ENCODE measurements around the gene VPS13A. TPM values are rescaled to one million over a fixed set of nuclear protein-coding genes. Genes with fewer than 3 reads are reported as not detected.
"Not testable (repeated sequence)": the region's sequence is repeated elsewhere in the genome, so short reads cannot be mapped to it uniquely, and the experiment has no call there.

VPS13A gene
- total RNA-seq, 4 donors from 2014 or later = 45.9 to 77.0 (median 53.5) TPM

GRCh38 chr9:77375956-77376532 is 198.7 kb downstream of the VPS13A start:
- 75 to 80% methylated on average over 6 of the region's 6 CpGs for WGBS, 2 donors

GRCh38 chr9:77384406-77384805 is 207.1 kb downstream of the VPS13A start:
- TF ChIP-seq POLR2A (IDR thresholded peaks at IDR 0.05) (no peak), CTCF (IDR thresholded peaks at IDR 0.05) (no peak)
- no peaks in the 10 kb centered on the region for H3K9me3 ChIP-seq
- intact Hi-C loops (cut with DNase I) = no loop called here
- DNase-seq = no peak
- no peaks in the 10 kb centered on the region for H3K36me3 ChIP-seq
- H3K4me3 ChIP-seq (replicated peaks in 1 of 3) = no peak overlapping the region
- no peaks in the 10 kb centered on the region for H3K27me3 ChIP-seq
- no peak overlapping the region for H3K27ac ChIP-seq
- no peaks in the 10 kb centered on the region for H3K4me1 ChIP-seq

More at GRCh38 chr9:77375956-77376532, 198.7 kb downstream of the VPS13A start:
- intact Hi-C loops (cut with DNase I) = no loop called here
- no peak for DNase-seq
- Histone ChIP-seq H3K27ac (no peak overlapping the region), H3K27me3 (no peaks in the 10 kb centered on the region), H3K4me3 (replicated peaks in 1 of 3) (no peak overlapping the region), H3K9me3 (no peaks in the 10 kb centered on the region), H3K36me3 (peaks cover 0 to 4% of the 10 kb centered on the region in 2 donors), H3K4me1 (no peaks in the 10 kb centered on the region)
- no peak for TF ChIP-seq POLR2A (IDR thresholded peaks at IDR 0.05)
- TF ChIP-seq CTCF (IDR thresholded peaks at IDR 0.05) = no peak

GRCh38 chr9:77386187-77386586 is 208.9 kb downstream of the VPS13A start:
- no peak for DNase-seq
- H3K27me3 ChIP-seq = no peaks in the 10 kb centered on the region
- no peaks in the 10 kb centered on the region for H3K36me3 ChIP-seq
- no peak for TF ChIP-seq POLR2A (IDR thresholded peaks at IDR 0.05)
- 40 to 97% methylated on average over 1 of the region's 1 CpG for WGBS, 2 donors
- intact Hi-C loops (cut with DNase I) = no loop called here
- no peak overlapping the region for H3K4me3 ChIP-seq (replicated peaks in 1 of 3)
- H3K4me1 ChIP-seq = no peaks in the 10 kb centered on the region
- no peaks in the 10 kb centered on the region for H3K9me3 ChIP-seq
- no peak overlapping the region for H3K27ac ChIP-seq

- Histone ChIP-seq H3K27me3 (no peaks in the 10 kb centered on the region), H3K36me3 (no peaks in the 10 kb centered on the region), H3K4me1 (no peaks in the 10 kb centered on the region), H3K4me3 (replicated peaks in 1 of 3) (no peak overlapping the region), H3K27ac (no peak overlapping the region), H3K9me3 (no peaks in the 10 kb centered on the region)
- DNase-seq = no peak
- no peak for TF ChIP-seq POLR2A (IDR thresholded peaks at IDR 0.05)
- TF ChIP-seq CTCF (IDR thresholded peaks at IDR 0.05) = no peak
- 98 to 99% methylated on average over 3 of the region's 3 CpGs for WGBS, 2 donors
- intact Hi-C loops (cut with DNase I) = no loop called here
Observed at GRCh38 chr9:77391834-77392233, 214.5 kb downstream of the VPS13A start.

- Histone ChIP-seq H3K27me3 (no peaks in the 10 kb centered on the region), H3K36me3 (no peaks in the 10 kb centered on the region), H3K4me3 (replicated peaks in 1 of 3) (no peak overlapping the region), H3K4me1 (no peaks in the 10 kb centered on the region), H3K9me3 (no peaks in the 10 kb centered on the region), H3K27ac (no peak overlapping the region)
- DNase-seq = no peak
- 96 to 98% methylated on average over 7 of the region's 7 CpGs for whole genome bisulfite sequencing, 2 donors
- intact Hi-C loops (cut with DNase I) = no loop called here
- TF ChIP-seq CTCF (IDR thresholded peaks at IDR 0.05) (no peak), POLR2A (IDR thresholded peaks at IDR 0.05) (no peak)
Observed at GRCh38 chr9:77392328-77392727, 215.0 kb downstream of the VPS13A start.

- H3K4me1 ChIP-seq; H3K4me3 ChIP-seq (replicated peaks in 1 of 3); H3K9me3 ChIP-seq; H3K27ac ChIP-seq; DNase-seq; H3K27me3 ChIP-seq; intact Hi-C loops (cut with DNase I); H3K36me3 ChIP-seq: not testable (repeated sequence)
- 94 to 96% methylated on average over 9 of the region's 9 CpGs for WGBS, 2 donors
Observed at GRCh38 chr9:77398581-77398980, 221.2 kb downstream of the VPS13A start.

All from thyroid gland (tissue), 4 donors.